HG02885 (cell line): ENCODE measurements around the gene FXYD2.
"Not testable (repeated sequence)": the region's sequence is repeated elsewhere in the genome, so short reads cannot be mapped to it uniquely, and the experiment has no call there.

Experiments used
- ATAC-seq: cut with Tn5 transposase; IDR thresholded peaks from one replicate; pipeline ENCODE4 v1.9.1; 2021; ENCODE audit warnings: mild to moderate bottlenecking; ENCODE audit not compliant: unreplicated experiment, poor library complexity

FXYD2 gene

DNA sequence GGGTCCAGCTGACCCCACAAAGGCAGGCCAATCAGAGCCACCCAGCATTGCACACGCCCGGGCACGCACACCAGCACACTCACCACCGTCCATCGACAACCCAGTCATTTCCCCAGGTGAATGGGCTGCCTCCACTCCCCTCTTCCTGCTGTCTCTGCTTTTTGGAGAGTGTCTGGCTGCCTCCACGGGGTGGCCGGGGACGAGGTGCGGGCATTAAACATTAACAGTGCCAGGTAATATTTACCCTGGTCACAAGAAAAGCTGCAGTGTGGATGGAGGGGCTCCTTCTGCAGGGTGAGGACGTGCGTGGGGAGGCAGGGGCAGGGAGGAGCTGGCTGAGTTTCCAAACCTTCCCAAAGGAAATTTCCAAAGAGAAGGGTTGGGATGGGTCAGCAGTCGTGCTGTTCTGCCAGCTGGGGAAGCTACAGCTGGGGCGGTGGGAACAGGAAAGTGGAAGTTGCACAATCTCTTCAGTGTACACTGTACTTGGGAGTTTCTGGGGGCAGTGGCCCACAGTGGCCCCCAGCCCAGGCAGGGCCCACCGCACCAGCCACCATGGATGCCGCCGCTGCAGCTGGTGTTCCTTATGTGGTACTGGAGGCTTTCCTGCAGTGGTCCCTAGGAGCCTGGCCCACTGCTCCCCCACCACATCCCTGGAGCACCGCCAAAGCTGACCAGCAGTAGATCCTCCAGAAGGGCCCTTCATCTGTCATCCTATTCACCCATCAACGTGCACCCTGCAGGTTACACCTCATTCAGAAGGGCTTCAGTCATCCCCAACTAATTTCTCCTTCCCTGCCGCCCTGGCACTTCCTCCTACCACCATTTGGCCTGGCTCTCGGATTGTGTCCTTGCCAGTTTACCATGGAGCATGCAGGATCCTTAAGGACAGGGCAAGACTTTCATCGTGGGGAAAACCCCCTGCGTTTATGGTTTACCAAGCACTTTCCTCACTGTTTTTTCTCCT, at the start of gene FXYD2:
Gene FXYD2, minus strand, starts transcription at position 174 of the 967 bp plus-strand sequence. Its CDS starts 66 bp downstream, at position 108.
- no peak for ATAC-seq

DNA sequence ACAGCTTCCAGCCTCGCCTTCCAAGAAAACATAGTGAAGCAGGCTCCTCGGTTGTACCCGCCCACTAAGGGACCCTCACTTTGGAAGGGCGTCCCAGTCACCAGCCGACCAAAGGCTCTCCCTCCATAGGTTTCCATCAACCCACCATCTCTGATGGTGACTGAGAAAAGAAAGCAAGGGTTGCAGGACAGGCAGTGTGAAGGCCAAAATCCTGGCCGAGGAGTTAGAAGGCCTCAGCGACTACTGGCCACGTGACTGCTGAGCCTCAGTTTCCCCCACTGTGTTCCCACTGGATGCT, 49.2 kb upstream of the FXYD2 start:
- ATAC-seq: no peak

DNA sequence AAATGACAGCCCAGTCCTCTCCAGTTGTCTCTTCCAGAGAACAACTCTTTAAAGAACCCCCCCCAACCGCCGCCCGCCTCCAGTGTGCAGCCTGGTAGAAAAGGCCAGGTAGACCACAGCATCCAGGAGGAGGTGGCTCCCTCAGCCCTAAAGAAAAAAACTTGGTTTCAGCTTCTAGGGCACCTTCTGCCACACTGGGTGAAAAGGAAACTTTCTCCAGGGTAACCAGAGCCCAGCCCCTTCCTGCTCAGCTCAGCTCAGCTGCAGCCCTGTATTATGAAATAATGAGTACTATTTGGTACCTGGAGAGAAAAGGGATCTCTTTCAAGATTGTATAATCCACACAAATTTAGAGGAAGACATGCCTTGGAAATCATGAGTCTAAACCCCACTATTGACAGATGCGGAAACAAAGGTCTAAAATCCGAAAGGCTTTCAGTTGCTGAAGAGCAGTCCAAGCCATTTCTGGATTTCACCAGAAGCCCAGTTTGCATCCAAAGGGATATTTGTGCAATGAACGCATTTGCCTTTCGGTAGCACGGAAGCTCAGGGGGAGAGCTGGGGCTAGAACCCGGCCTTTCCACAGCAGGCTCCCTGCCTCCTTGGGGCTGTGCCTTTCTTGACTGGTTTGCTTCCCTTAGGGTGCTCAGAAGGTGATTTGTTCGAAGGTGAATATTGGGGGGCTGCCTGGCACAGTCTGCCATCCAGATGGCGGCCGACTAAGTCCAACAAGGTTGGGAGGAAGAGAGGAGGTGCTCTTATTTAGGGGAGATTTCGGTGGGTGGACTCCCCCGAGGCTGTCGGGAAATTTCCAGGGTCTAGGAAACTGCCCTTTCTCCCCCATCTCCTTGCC, 48.7 kb upstream of the FXYD2 start:
- ATAC-seq: no peak

DNA sequence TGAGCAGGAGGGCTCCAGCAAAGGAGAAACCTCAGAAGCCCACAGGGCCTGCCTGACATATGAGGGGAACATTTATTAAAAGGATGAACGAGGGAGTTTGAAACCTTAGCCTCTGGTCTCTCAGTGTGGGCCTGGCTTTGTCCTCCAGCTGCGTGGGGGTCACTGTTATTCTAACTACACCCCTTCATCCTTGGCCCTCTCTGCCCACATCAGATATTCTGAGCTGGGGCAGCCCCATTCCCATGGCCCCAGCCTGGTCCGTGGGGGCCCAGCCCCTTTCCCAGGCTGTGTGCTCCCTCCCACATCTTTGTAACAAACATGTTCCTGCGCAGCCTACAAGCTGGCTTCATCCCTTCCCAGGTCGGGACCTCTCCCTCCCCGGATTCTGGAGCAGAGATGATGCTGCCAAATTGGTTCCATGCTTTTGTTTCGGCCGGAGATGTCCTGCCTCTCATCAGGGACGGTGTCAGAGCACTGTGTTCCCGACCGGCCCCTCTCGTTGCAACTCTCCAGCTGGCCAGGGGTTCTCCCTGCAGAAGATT, 47.9 kb upstream of the FXYD2 start:
- ATAC-seq: no peak

DNA sequence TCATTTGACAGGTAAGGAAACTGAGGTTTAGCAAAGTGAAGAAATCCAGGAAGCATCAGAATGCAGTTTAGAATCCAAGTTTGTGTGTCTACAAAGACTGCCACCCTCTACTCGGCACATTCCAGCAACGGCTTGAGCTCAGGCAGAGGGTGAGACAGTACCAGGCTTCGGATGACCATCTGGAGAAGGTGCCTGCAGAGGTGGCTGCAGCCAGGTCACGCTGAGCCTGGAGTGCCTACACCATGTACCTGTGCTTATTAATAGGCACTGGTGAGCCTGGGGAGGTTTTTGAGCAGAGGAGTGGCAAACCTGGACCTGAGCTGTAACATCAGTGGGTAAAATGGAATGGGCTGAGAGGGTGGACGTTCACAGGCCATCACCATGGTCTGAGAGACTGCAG, 47.2 kb upstream of the FXYD2 start:
- ATAC-seq: no peak

DNA sequence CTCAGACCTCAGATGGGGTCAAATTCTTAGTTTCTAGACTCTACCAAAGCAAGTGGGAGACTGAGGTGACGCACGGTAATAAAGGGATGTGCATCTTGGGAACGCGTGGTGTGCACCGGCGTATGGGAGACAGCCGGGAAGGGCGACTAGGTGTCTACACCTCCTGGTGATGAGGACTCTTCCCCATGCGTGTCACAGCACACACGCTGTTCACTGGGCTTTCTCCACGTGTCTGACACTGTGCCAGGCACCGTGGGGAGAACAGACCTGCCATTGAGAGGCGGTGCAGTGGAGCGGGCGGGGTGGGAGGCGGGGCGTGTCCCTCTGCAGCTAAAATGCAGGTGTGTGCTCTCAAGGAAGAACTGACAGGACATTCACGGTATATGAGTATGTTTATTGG, 46.6 kb upstream of the FXYD2 start:
- ATAC-seq: no peak

DNA sequence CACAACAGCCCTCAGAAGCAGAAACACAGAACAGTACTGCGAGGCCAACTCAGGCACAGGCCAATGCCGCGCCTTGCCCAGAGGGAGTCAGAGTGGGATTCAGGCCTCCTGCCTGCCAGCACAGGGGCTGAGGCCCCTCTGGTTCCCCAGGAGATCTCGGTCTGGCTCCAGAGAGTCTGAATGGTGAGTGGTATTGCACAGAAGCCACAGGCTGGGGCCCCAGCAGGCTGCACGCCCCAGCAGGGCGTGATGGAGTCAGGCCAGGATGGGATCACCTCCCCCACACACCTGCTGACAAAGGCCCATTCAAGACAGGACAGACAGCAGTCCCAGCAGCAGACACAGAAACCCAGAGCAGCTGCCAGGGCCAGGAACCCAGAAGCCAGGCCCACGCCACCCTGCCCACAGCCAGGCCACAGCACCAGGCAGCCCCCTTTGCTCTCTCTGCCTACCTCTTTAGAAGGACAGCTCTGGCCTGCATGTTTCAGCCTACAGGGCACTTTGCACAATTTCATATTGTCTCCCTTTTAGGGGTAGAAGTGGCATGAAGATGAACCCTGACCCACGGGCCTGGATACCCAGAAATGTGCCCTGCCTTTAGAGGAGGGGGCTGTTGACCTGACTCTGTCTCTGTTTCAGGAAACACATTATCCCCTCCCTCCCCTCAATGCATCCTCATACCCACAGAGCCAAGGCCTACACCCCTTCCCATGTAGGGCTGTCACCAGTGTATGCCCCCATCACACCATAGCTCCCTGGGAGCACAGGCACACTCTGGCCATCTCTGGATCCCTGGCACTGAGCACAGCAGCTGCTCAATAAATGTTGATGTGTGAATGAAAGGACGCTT, 45.8 kb upstream of the FXYD2 start:
- no peak for ATAC-seq

DNA sequence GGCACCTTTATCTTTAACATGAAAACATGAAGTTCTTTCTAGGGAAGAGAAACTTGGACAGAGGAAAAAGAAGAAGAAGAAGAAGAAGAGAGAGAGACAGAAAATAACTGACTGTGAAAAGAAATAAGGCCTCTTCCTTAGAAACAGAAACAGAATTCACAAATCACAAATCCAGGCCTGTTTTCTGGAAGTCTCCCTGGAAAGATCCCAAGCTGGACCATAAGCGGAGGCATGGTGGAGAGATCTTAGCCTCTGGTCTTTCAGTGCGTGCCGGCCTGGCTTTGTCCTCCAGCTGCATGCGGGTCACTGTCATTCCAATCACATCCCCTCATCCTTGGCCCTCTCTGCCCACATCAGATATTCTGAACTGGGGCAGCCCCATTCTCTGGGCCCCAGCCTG, 45.1 kb upstream of the FXYD2 start:
- no peak for ATAC-seq

DNA sequence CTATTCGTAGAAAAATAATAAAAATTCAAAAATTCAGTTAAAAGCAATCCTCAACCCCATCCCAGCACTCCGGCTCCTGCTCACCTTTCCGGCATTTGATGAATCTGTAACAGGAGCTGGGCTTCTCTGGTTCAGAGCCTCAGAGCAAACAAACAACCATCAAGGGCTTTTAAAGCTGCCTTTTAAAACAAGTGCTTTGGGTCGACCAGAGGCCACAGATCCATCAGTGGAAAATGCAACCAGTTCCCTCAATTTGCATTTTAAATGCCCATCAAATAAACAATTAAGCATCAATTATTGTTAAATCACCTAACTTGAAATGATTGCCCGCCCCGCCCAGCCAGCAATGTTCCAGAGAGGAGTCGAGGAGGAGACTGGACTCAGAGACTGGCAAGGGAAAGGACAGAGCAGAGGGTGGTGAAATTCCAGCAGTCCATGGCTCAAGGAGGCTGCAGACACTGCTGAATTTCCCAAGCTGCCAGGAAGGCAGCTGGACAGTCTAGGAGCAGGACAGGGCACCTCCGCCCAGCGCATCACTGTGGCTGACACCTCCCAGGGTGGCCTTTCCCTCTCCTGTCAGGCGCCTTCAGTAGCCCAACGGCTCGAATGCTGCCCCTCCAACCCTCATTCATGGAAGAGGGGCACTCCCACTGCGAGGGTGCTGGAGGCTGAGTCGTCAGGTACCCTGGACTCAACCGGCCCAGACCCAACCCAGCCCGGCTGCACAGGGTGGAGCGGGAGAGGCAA, 44.4 kb upstream of the FXYD2 start:
- no peak for ATAC-seq

DNA sequence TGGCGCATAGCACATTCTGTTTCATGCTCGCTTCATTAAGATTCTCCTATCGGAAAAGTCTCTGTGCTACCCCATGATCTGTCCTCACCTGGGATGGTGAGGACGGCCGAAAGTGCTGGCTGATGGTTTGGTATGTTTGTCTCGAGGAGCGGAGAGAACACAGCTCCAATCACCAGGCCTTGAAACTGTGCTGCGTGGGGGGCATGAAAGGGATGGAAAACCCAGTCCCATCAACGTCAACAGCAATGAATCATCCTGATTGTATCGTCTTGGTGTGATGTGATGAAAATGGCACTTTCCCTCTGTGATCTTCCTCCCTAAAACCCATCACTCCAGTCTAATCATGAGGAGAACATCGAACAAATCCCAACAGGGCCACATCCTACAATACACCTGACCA, 43.5 kb upstream of the FXYD2 start:
- no peak for ATAC-seq

DNA sequence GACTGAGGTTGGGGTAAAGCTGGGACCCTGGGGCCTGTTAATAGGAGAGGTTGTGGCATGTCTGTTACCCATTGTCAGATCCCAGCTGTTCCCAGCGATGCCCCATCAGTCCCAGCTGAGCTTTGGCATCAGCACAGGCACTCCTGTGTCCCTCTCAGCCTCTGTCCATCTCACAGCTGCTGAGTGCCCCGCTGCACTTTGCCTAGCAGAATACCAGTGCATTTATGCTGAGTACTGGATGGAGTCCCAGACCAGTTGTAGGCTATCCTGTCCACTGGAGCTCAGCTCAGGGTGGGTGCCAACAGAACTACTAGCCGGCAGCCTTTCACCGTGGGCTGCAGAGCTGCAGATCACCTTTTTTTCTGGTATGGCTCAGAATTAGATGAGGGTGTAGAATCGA, 42.0 kb upstream of the FXYD2 start:
- ATAC-seq: no peak

DNA sequence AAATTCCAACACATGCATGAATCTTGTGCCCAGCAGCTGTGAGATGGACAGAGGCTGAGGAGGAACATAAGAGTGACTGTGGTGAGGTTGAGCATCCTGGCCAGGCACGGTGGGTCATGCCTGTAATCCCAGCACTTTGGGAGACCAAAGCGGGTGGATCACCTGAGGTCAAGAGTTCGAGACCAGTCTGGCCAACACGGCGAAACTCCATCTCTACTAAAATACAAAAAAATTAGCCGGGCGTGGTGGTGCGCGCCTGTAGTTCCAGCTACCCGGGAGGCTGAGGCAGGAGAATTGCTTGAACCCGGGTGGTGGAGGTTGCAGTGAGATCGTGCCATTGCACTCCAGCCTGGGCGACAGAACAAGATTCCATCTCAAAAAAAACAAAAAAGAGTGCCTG, 41.0 kb upstream of the FXYD2 start:
- ATAC-seq: not testable (repeated sequence)

DNA sequence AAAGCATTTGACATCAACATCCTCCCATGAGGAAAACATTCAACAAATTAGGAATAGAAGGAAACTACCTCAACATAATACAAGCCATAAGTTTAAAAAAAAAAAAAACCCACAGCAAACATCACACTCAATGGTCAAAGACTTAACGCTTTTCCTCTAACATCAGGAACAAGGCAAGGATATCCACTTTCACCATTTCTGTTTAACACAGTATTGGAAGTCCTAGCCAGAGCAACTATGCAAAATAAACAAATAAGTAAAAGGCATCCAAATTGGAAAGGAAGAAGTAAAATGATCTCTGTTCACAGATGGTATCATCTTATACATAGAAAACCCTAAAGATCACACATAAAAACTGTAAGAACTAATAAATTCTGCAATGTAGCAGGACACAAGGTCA, 38.8 kb upstream of the FXYD2 start:
- no peak for ATAC-seq

DNA sequence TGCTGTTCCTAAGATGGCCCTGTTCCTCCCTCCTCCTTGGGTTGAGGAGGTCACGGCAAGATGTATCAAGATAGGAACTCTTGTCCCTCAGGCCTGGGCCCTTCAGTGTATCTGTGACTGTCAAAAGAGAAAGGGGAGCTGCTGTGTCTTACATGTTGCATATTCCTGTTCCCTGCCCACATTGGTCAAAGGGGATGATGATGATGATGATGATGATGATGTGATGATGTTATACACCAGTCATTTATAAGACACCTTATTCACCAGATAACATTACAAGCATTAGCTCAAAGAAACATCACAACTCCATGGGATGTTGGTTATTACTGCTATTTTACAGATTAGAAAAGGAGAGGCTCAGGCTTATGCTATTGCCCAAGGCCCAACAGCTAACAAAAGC, 38.2 kb upstream of the FXYD2 start:
- no peak for ATAC-seq

DNA sequence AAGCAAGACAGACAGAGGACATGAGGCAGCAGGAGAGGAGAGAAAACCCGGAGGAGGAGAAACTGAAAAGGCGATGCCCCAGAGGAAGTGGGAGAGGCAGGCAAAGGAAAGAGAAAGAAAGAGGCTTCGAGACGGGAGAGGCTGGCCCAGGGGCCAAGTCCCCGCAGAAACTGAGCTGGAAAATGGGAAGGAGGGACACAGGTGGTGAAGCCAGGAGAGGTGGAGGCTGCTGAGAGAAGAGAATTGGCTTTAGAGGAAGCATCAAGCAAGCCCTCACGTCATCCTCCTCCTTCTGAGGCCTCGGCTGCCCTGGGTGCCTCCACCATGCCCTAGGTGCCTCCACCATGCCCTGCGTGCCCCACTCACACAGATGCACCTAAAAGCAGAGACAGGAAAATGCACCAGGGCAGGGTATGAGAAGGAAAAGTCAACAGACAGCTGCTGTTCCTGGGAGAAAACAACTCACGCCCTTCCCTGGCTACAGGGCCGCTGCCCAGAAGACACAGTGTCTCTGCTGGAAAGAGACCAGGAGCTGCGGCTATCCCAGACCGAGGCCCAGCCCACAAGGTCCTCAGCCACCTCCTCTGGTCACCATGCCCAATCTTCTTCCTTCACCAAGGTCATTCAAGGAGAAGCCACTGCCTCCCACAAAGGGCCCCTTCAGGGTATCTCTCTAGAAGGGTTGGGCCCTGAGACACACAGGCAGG, 37.6 kb upstream of the FXYD2 start:
- no peak for ATAC-seq

DNA sequence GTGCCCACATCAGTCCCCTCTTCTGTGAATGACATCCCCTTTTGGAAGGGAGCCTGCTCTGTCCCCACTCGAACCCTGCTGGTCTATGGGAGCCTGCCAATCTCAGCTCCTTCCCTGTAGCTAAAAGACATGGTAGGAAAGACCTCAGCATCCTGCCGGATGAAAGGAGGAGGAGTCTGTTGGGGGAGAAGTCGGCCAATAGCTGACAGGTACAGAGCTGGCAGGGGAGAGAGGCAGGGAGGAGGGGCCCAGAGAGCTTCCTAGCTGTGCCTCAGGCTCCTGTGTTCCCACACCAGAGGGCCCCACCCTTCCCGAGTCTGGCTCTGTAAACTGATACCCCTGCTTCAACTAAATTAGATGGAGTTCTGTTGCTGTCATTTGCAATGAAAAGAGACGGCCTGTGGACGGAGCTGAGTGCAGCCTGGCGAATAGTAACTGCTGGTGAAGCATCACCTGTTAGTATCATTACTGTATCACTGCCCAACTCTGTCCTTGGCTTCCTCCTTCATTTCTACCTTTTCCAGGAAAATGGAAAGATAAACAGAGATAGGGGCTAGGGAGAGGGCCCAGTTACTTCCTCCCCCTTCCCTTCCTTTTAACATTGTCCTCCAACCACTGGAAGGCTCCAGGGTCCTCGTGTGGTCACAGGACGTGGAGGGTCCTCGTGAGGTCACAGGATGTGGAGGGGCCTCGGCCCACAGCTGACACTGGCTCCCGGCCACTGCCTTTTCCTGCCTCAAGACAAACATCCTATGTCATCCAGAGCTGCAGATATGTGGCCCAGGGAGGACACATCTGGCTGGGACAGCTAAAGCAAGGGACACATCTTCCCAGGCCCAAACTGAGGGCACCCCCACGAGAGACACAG, 36.8 kb upstream of the FXYD2 start:
- no peak for ATAC-seq

DNA sequence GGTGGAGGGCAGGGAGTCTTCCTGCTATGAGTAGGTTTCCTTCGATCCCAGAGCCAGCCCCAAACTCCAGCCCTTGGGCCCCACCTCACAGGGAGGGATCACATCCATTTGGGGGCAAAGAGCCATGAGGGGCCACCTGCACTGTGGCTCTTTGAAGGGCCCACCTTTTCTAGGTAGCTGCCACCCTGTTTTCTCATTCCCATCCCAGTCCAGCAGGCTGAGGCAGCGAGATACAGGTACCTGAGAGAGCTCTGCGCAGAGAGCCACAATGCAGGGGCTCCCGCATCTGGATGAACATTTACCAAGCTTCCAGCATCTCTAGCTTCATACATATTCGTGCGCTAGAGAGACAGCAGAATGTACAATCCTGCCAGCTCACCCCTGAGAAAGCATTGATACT, 35.6 kb upstream of the FXYD2 start:
- ATAC-seq: no peak

DNA sequence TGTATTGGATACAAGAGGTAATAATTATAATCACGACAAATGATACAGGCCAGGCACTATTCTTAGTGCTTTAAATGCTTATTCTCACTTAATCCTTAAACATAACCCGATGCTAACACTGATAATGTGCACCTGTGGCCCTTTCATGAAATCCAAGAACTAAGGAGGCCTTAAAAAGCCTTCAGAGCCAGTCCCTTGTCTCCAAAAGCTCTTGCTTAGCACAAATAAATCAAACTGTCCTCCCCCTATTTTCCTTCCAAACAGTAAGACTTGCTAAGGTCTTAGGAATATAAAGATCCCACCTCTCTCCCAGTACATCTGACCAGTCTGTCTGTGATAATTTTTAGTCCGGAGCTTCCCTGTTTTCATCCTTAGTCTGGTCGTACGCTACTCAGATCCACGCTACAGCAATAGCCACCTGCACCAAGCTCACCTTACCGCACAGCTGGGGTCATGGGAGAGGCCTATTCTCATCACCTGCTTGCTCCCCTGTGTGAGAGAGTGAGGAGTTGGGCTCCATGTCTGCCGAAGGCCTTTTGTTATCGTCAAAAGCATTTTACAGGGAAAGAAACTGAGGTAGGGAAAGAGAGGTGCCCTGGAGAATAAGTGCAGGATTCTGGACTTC, 35.1 kb upstream of the FXYD2 start:
- ATAC-seq: no peak
